ENCODE data around the gene NAGPA. TPM values are rescaled to one million over a fixed set of nuclear protein-coding genes. Genes with fewer than 3 reads are reported as not detected.
"Not testable (repeated sequence)": the region's sequence is repeated elsewhere in the genome, so short reads cannot be mapped to it uniquely, and the experiment has no call there.

The NAGPA gene
- polyA plus RNA-seq, 1 of the 3 experiments (the other 2 are of a cell fraction): 16.5 TPM

- Histone ChIP-seq H3K4me1 (ENCODE audit: control insufficient read depth in 1 of 2, insufficient read depth in 2 of 2, low read depth in 1 of 2, low read length in 1 of 2) (peaks cover 4% of the 10 kb centered on the region in 2 experiments; a peak in 1 of 4 replicates), H3K4me3 (ENCODE audit: low read depth in 2 of 2, low read length in 1 of 2) (no peak overlapping the region), H3F3A (replicated peaks; ENCODE audit: insufficient read depth) (no peaks in the 10 kb centered on the region), H3K9ac (no peak overlapping the region), H3K9me2 (no peaks in the 10 kb centered on the region), H4K20me1 (ENCODE audit: insufficient read depth) (no peaks in the 10 kb centered on the region), H3K27ac (ENCODE audit: low read depth in 2 of 2, low read length in 1 of 2) (no peak overlapping the region), H3K4me2 (no peak overlapping the region), H3K79me2 (ENCODE audit: insufficient read depth) (peaks cover 23% of the 10 kb centered on the region; the same call in 1 of the 2 replicates), H3K36me3 (replicated peaks in 1 of 2; ENCODE audit: control insufficient read depth in 1 of 2, insufficient read depth in 2 of 2, low read length in 1 of 2) (peaks cover 0 to 14% of the 10 kb centered on the region in 2 experiments), H2AFZ (ENCODE audit: low read depth) (no peak overlapping the region), H3K27me3 (ENCODE audit: insufficient read depth) (no peaks in the 10 kb centered on the region), H3K9me3 (no peaks in the 10 kb centered on the region)
- DNase-seq: no peak
- ChIA-PET CTCF (no interaction called here), POLR2A (no interaction called here)
- WGBS (ENCODE audit: low lambda C conversion rate): 91% methylated on average over 8 of the region's 13 CpGs
- TF ChIP-seq CTCF (IDR thresholded peaks at IDR 0.05): no peak
- no peak for TF ChIP-seq FOSL2 (IDR thresholded peaks at IDR 0.05; ENCODE audit: borderline replicate concordance, low read depth)
- TF ChIP-seq IRF3 (IDR thresholded peaks at IDR 0.05; ENCODE audit: low read depth, low read length): no peak
- TF ChIP-seq TEAD4 (IDR thresholded peaks at IDR 0.05; ENCODE audit: borderline replicate concordance, insufficient read depth): no peak
- no peak for TF ChIP-seq EZH2phosphoT487 (IDR thresholded peaks at IDR 0.05; ENCODE audit: borderline replicate concordance, low read depth)
- no peak for TF ChIP-seq SIN3A (IDR thresholded peaks at IDR 0.05; ENCODE audit: borderline replicate concordance, low read depth, low read length)
- TF ChIP-seq, protein P1, sequence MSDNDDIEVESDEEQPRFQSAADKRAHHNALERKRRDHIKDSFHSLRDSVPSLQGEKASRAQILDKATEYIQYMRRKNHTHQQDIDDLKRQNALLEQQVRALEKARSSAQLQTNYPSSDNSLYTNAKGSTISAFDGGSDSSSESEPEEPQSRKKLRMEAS (IDR thresholded peaks at IDR 0.05; ENCODE audit: low read depth): no peak
These were observed 43.6 kb upstream of the NAGPA start for GRCh38 chr16:5077304-5077703.

DNA sequence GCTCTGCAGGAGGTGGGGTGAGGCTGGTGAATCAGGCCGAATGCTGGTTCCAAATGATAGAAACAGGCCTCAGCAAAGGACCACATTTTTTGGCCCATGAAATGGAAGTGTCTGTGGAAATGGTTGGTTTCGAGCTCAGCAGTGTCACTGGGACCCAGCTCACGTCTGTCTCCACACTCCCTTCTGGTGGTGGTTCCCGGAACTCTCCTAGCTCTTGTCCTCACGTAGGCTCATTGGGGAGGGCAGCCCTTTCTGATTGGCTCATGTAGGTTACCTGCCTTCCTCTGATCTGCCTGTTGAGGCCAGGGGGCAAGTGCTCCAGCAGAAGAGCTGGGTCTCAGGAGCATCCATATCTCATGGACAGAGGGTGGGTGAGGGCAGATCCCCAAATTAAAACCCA, 41.9 kb upstream of the NAGPA start:
- no peaks in the 10 kb centered on the region for H4K20me1 ChIP-seq (ENCODE audit: insufficient read depth)
- CTCF ChIA-PET: interaction anchor here (1.0 kb wide), 1 partner anchor 9 kb away, joined by 4 read pairs; no protein-coding TSS in a partner anchor

DNA sequence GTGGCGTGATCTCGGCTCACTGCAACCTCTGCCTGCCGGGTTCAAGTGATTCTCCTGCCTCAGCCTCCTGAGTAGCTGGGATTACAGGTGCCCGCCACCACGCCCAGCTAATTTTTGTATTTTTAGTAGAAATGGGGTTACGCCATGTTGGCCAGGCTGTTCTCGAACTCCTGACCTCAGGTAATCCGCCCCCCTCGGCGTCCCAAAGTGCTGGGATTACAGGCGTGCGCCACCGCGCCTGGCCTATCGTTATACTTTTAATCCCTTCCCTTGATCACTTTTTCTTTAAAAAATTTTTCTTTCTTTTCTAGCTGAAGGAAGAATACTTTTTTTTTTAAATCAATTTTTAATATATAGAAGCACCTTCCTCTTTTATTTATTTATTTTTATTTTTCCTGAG, 40.0 kb upstream of the NAGPA start:
- WGBS (ENCODE audit: low lambda C conversion rate): 93% methylated on average over 15 of the region's 15 CpGs
- H3K4me2 ChIP-seq, POLR2A ChIA-PET: not testable (repeated sequence)

More for the DNA sequence above, 41.9 kb upstream of the NAGPA start:
- H3F3A ChIP-seq (replicated peaks; ENCODE audit: insufficient read depth): no peaks in the 10 kb centered on the region
- H3K36me3 ChIP-seq (replicated peaks in 1 of 2; ENCODE audit: control insufficient read depth in 1 of 2, insufficient read depth in 2 of 2, low read length in 1 of 2): peaks cover 0 to 14% of the 10 kb centered on the region in 2 experiments
- DNase-seq: peak; percentile 3
- no peak overlapping the region for H3K27ac ChIP-seq (ENCODE audit: low read depth in 2 of 2, low read length in 1 of 2)
- no peaks in the 10 kb centered on the region for H3K27me3 ChIP-seq (ENCODE audit: insufficient read depth)
- H3K4me1 ChIP-seq (ENCODE audit: control insufficient read depth in 1 of 2, insufficient read depth in 2 of 2, low read depth in 1 of 2, low read length in 1 of 2): peaks cover 4 to 6% of the 10 kb centered on the region in 2 experiments; a peak in 1 of 4 replicates
- no peaks in the 10 kb centered on the region for H3K9me3 ChIP-seq
- H3K4me2 ChIP-seq: no peak overlapping the region
- H3K4me3 ChIP-seq (ENCODE audit: low read depth in 2 of 2, low read length in 1 of 2): no peak overlapping the region
- no peak for TF ChIP-seq NFIC (IDR thresholded peaks at IDR 0.05; ENCODE audit: borderline replicate concordance)
- TF ChIP-seq EP300 (IDR thresholded peaks at IDR 0.05; ENCODE audit: borderline replicate concordance in 1 of 2, low read depth in 1 of 2, low read length in 1 of 2): no peak
- TF ChIP-seq USF1 (IDR thresholded peaks at IDR 0.05; ENCODE audit: borderline replicate concordance, low read depth): no peak
- no peak overlapping the region for H3K9ac ChIP-seq
- POLR2A ChIA-PET: interaction anchor here (0.6 kb wide), 1 partner anchor 980 kb away, joined by 3 read pairs; no protein-coding TSS in a partner anchor
- H2AFZ ChIP-seq (ENCODE audit: low read depth): no peak overlapping the region
- 91% methylated on average over 5 of the region's 5 CpGs for WGBS (ENCODE audit: low lambda C conversion rate)
- peaks cover 23% of the 10 kb centered on the region; the same call in 1 of the 2 replicates for H3K79me2 ChIP-seq (ENCODE audit: insufficient read depth)
- H3K9me2 ChIP-seq: no peaks in the 10 kb centered on the region

More for the DNA sequence above, 40.0 kb upstream of the NAGPA start:
- H3K79me2 ChIP-seq (ENCODE audit: insufficient read depth): peaks cover 23% of the 10 kb centered on the region; the same call in 1 of the 2 replicates
- not testable (repeated sequence) for H2AFZ ChIP-seq (ENCODE audit: low read depth); H3K4me3 ChIP-seq (ENCODE audit: low read depth in 2 of 2, low read length in 1 of 2); H3K27ac ChIP-seq (ENCODE audit: low read depth in 2 of 2, low read length in 1 of 2); H3K9ac ChIP-seq; H3K27me3 ChIP-seq (ENCODE audit: insufficient read depth); H4K20me1 ChIP-seq (ENCODE audit: insufficient read depth); H3K9me2 ChIP-seq; H3K9me3 ChIP-seq; H3K4me1 ChIP-seq (ENCODE audit: control insufficient read depth in 1 of 2, insufficient read depth in 2 of 2, low read depth in 1 of 2, low read length in 1 of 2); DNase-seq; H3F3A ChIP-seq (replicated peaks; ENCODE audit: insufficient read depth)
- peaks cover 0 to 14% of the 10 kb centered on the region in 2 experiments for H3K36me3 ChIP-seq (replicated peaks in 1 of 2; ENCODE audit: control insufficient read depth in 1 of 2, insufficient read depth in 2 of 2, low read length in 1 of 2)
- CTCF ChIA-PET: interaction anchor here (0.6 to 1.5 kb wide), 4 partner anchors 10 to 117 kb away, joined by 3 to 5 read pairs (median 3); no protein-coding TSS in a partner anchor

All from SK-N-SH (cell line).